ENCODE results near the gene VSTM2A.

DNA sequence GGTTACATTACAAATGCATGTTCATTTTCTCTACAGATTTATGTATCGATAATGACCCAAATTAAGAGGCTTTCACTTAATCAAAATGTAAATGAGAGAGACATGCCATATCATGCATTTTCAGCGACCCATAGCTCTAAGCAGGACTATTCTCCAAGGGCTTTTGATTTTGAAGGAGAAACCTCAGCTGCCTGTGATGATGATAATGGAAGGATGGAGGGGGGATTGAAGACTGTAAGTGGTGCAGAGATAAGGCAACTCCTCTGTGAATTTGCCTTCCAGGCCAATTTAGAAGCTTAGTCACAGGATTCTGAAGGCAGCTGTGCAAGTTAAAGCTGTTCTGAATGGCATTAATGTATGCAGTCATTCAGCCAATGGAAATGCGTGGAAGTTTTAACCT is 8.3 kb downstream of the VSTM2A start:
- TF ChIP-seq, protein P1, sequence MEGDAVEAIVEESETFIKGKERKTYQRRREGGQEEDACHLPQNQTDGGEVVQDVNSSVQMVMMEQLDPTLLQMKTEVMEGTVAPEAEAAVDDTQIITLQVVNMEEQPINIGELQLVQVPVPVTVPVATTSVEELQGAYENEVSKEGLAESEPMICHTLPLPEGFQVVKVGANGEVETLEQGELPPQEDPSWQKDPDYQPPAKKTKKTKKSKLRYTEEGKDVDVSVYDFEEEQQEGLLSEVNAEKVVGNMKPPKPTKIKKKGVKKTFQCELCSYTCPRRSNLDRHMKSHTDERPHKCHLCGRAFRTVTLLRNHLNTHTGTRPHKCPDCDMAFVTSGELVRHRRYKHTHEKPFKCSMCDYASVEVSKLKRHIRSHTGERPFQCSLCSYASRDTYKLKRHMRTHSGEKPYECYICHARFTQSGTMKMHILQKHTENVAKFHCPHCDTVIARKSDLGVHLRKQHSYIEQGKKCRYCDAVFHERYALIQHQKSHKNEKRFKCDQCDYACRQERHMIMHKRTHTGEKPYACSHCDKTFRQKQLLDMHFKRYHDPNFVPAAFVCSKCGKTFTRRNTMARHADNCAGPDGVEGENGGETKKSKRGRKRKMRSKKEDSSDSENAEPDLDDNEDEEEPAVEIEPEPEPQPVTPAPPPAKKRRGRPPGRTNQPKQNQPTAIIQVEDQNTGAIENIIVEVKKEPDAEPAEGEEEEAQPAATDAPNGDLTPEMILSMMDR (IDR thresholded peaks at IDR 0.05), result no peak
- no peak for TF ChIP-seq EP300 (IDR thresholded peaks at IDR 0.05; ENCODE audit: low read depth)
- TF ChIP-seq POLR2A (IDR thresholded peaks at IDR 0.05), result no peak
- no peak for TF ChIP-seq POLR2AphosphoS5 (IDR thresholded peaks at IDR 0.05)

All from transverse colon (tissue), 4 donors.